ENCODE results near the gene ERGIC1. TPM values are rescaled to one million over a fixed set of nuclear protein-coding genes. Genes with fewer than 3 reads are reported as not detected.

The ERGIC1 gene
- total and polyA plus RNA-seq, 2 of the 8 experiments (the other 6 are each of a cell fraction or from before 2014, with no cell fraction given): 95.3 to 106 TPM

DNA sequence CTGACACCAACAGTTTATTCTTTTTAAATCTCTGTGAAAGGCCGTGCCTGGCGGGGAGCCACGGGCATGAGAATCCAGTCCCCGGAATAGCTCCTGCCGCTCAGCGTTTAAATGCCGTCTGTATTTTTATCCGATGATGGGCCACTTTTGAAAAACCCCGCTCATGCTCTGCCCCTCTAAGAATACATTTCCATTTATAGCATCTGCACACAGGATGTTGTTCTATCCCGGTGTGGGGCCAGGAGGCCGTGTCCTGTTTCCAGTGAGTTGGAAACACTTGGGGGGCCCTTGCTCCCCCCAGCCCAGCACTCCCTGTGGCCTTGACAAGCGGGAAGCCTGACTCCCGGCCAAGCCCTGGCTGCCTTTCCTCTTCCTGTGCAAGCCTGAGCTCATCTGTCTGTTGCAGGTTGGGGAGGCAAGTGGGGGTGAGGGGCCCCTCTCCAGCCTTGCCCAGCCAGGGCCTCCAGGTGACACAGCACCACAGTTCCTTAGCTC lies 39.0 kb downstream of the ERGIC1 start:
- Histone ChIP-seq H3K23me2 (ENCODE audit: low read depth, low read length) (no peaks in the 10 kb centered on the region), H3K79me1 (ENCODE audit: low read depth, low read length) (peaks cover 17% of the 10 kb centered on the region), H3K27ac (ENCODE audit: low read depth, low read length) (no peak overlapping the region), H3K4me3 (ENCODE audit: extremely low read depth in 1 of 4, insufficient read depth in 2 of 4, low read depth in 3 of 4, low read length in 4 of 4) (no peak overlapping the region), H3K4me2 (ENCODE audit: insufficient read depth in 1 of 2, low read depth in 2 of 2, low read length in 2 of 2) (peak overlapping the region in 1 of 2 experiments; percentile 43; a peak in 2 of 4 replicates), H3K9ac (replicated peaks in 1 of 4; ENCODE audit: extremely low read depth in 1 of 4, low read depth in 3 of 4, low read length in 3 of 4) (peak overlapping the region in 1 of 4 experiments; percentile 39; a peak in 1 of 7 replicates), H3K14ac (ENCODE audit: insufficient read length) (no peak overlapping the region), H3K27me3 (replicated peaks in 1 of 4; ENCODE audit: control insufficient read depth in 3 of 4, extremely low read depth in 1 of 4, insufficient read depth in 3 of 4, low read length in 3 of 4) (no peaks in the 10 kb centered on the region), H4K5ac (ENCODE audit: insufficient read length, low read depth, low read length) (no peak overlapping the region), H3K23ac (ENCODE audit: insufficient read length) (no peak overlapping the region), H4K8ac (ENCODE audit: extremely low read depth, insufficient read depth, low read length) (no peak overlapping the region), H4K91ac (replicated peaks; ENCODE audit: insufficient read length, low read length) (no peak overlapping the region), H3K36me3 (ENCODE audit: control insufficient read depth in 2 of 4, insufficient read depth in 4 of 4, low read length in 3 of 4) (no peaks in the 10 kb centered on the region; a peak in 1 of 8 replicates), H3K79me2 (ENCODE audit: control insufficient read depth in 1 of 2, insufficient read depth in 2 of 2, low read length in 2 of 2) (peaks cover 0 to 74% of the 10 kb centered on the region in 2 experiments; a peak in 2 of 4 replicates), H3K18ac (ENCODE audit: extremely low read depth, low read length) (no peak overlapping the region), H2BK12ac (ENCODE audit: low read depth, low read length) (0 out of 2 replicates have a peak overlapping the region, but pooled peaks have one; percentile 17), H3K9me3 (ENCODE audit: insufficient read depth in 2 of 2, low read depth in 1 of 2, low read length in 1 of 2) (no peaks in the 10 kb centered on the region), H2BK5ac (ENCODE audit: low read depth, low read length) (0 out of 2 replicates have a peak overlapping the region, but pooled peaks have one; percentile 30), H2AK5ac (ENCODE audit: low read depth, low read length) (no peak overlapping the region), H3K4ac (replicated peaks; ENCODE audit: insufficient read length, low read depth, low read length) (peak overlapping the region; percentile 51), H3K4me1 (replicated peaks in 1 of 4; ENCODE audit: control insufficient read depth in 3 of 4, insufficient read depth in 4 of 4, low read length in 3 of 4) (peaks cover 6 to 29% (median 19%) of the 10 kb centered on the region in 4 experiments), H4K20me1 (replicated peaks in 1 of 2; ENCODE audit: control insufficient read depth in 1 of 2, insufficient read depth in 2 of 2, low read length in 2 of 2) (peaks cover 15 to 32% of the 10 kb centered on the region in 2 experiments), H2BK120ac (replicated peaks; ENCODE audit: low read depth, low read length) (no peak overlapping the region), H3K56ac (replicated peaks; ENCODE audit: insufficient read length, low read depth, low read length) (no peak overlapping the region), H2BK15ac (ENCODE audit: low read length) (no peak overlapping the region), H2BK20ac (ENCODE audit: low read length) (no peak overlapping the region), H2AFZ (ENCODE audit: low read length) (no peak overlapping the region)
- ChIA-PET POLR2A (ENCODE audit: partially characterized antibody) (interaction anchor here (0.8 to 1.6 kb wide), 3 partner anchors 9 to 19 kb away, joined by 3 to 5 read pairs (median 3); no protein-coding TSS in a partner anchor), CTCF (ENCODE audit: partially characterized antibody) (interaction anchor here (0.7 to 1.9 kb wide), 7 partner anchors 9 to 1472 kb away, joined by 3 to 6 read pairs (median 3); no protein-coding TSS in a partner anchor)
- TF ChIP-seq GTF2F1 (IDR thresholded peaks at IDR 0.05; ENCODE audit: borderline replicate concordance, low read depth, low read length) (no peak), ZNF274 (IDR thresholded peaks at IDR 0.05; ENCODE audit: borderline replicate concordance, extremely low read depth, low read length) (no peak), CBX8 (IDR thresholded peaks at IDR 0.05; ENCODE audit: borderline replicate concordance, low read depth, low read length) (no peak), CTBP2 (IDR thresholded peaks at IDR 0.05; ENCODE audit: borderline replicate concordance, insufficient read depth, insufficient read length, low read length) (no peak), CHD2 (IDR thresholded peaks at IDR 0.05; ENCODE audit: low read length) (no peak)
- TF ChIP-seq, protein P1, sequence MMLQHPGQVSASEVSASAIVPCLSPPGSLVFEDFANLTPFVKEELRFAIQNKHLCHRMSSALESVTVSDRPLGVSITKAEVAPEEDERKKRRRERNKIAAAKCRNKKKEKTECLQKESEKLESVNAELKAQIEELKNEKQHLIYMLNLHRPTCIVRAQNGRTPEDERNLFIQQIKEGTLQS (IDR thresholded peaks at IDR 0.05; ENCODE audit: insufficient read depth, low read depth, low read length): no peak
- FAIRE-seq (no peak), DNase-seq (ENCODE audit: low read depth in 1 of 2, low spot score in 2 of 2) (no peak)
- WGBS, 2 experiments (ENCODE audit: extremely low coverage in 1 of 2, insufficient coverage in 1 of 2, insufficient read length in 1 of 2, insufficient replicate concordance in 2 of 2, low coverage in 1 of 2, low lambda C conversion rate in 2 of 2, missing lambda C conversion rate in 1 of 2): 61% methylated on average over 13 of the region's 13 CpGs; no CpG with 5 or more reads in 1 of the 2 experiments
